Activated CD4-positive, alpha-beta T cell treated with anti-CD3 and anti-CD28 coated beads for 36 hours (primary cell): Measurements from ENCODE around the gene HDGFL2. TPM values are rescaled to one million over a fixed set of nuclear protein-coding genes. Genes with fewer than 3 reads are reported as not detected.

Experiments used
- ATAC-seq: fragments of 200-7000 bp; cut with Tn5 transposase; one replicate; pipeline ENCODE4 v1.10.0; 2021; ENCODE audit warnings: mild to moderate bottlenecking, moderate library complexity
- CTCF ChIA-PET: fragments of 350-600 bp; sonication (Branson Sonifier 250); formaldehyde crosslinking; loops from one replicate; lab custom pipeline; 2021; ENCODE audit warnings: antibody characterized with exemption; lab: Charles Lee
- POLR2A ChIA-PET: fragments of 350-600 bp; sonication (Branson Sonifier 250); formaldehyde crosslinking; loops from one replicate; lab custom pipeline; 2021; ENCODE audit warnings: antibody characterized with exemption, inconsistent platforms; lab: Charles Lee
- DNase-seq: peaks from one replicate; pipeline ENCODE4 v3.0.0-alpha.2; 2020
- H3K27ac Mint-ChIP-seq: one replicate; pipeline ENCODE4 v1.8.0; 2021; ENCODE audit warnings: mixed read lengths
- H3K27me3 Mint-ChIP-seq: one replicate; pipeline ENCODE4 v1.8.0; 2021; ENCODE audit warnings: mixed read lengths
- H3K36me3 Mint-ChIP-seq: one replicate; pipeline ENCODE4 v1.8.0; 2021; ENCODE audit warnings: low read depth, mixed read lengths
- H3K4me1 Mint-ChIP-seq: one replicate; pipeline ENCODE4 v1.8.0; 2021; ENCODE audit warnings: mixed read lengths
- H3K4me3 Mint-ChIP-seq: one replicate; pipeline ENCODE4 v1.8.0; 2021; ENCODE audit warnings: mild to moderate bottlenecking, moderate library complexity, mixed read lengths
- H3K9me3 Mint-ChIP-seq: one replicate; pipeline ENCODE4 v1.8.0; 2021; ENCODE audit warnings: low read depth, mixed read lengths
- intact Hi-C, 2 experiments: fragments of 100-400 bp; cut with DNase I in 1 of 2; cut with micrococcal nuclease in 1 of 2; formaldehyde crosslinking; loops; one replicate each; pipeline versions ENCODE4 v1.14.2 to v1.15.1; 2022 to 2024; cut with DNase I, micrococcal nuclease
- total RNA-seq, 2 experiments: library from RNA; stranded (reverse); gene quantifications; one replicate each; pipeline ENCODE4 v1.2.3, GENCODE V29; 2021

HDGFL2 gene
- total RNA-seq, 2 experiments from 2014 or later, result 50.5 to 68.1 TPM

DNA sequence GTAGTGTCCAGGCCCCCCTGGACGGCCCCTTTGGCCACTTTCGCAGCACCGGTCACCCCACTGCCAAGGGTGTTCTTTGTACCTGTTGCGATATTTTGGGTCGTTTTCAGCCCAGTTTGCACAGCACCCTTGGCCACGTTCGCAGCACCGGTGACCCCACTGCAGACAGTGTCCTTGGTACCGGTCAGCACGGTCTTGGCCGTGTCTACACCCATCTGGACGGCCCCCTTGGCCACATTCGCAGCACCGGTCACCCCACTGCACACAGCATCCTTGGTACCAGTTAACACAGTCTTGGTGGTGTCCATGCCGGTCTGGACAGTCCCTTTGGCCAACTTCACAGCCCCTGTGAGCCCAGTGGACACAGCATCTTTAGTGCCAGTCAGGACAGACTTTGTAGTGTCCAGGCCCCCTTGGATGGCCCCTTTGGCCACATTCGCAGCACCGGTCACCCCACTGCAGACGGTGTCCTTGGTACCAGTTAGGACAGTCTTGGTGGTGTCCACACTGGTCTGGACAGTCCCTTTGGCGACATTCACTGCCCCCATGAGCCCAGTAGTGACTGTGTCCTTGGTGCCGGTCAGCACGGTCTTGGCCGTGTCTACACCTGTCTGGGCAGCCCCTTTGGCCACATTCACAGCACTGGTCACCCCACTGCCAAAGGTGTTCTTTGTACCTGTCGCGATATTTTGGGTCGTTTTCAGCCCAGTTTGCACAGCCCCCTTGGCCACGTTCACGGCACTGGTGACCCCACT lies 39.4 kb downstream of the HDGFL2 start:
- Mint-ChIP-seq H3K27ac (no peak overlapping the region), H3K27me3 (no peaks in the 10 kb centered on the region), H3K36me3 (no peaks in the 10 kb centered on the region), H3K4me1 (peaks cover 3% of the 10 kb centered on the region), H3K9me3 (no peaks in the 10 kb centered on the region), H3K4me3 (no peak overlapping the region)
- ChIA-PET CTCF (no interaction called here), POLR2A (no interaction called here)
- ATAC-seq, result no peak
- intact Hi-C loops, result no loop called here
- DNase-seq, result no peak

- Mint-ChIP-seq H3K4me3 (no peak overlapping the region), H3K36me3 (no peaks in the 10 kb centered on the region), H3K27ac (no peak overlapping the region), H3K9me3 (no peaks in the 10 kb centered on the region), H3K27me3 (no peaks in the 10 kb centered on the region), H3K4me1 (no peaks in the 10 kb centered on the region)
- POLR2A ChIA-PET, result no interaction called here
- CTCF ChIA-PET, result no interaction called here
- intact Hi-C loops, result no loop called here
- no peak for ATAC-seq
- DNase-seq, result no peak
Observed at GRCh38 chr19:4512070-4512469, 40.0 kb downstream of the HDGFL2 start.

DNA sequence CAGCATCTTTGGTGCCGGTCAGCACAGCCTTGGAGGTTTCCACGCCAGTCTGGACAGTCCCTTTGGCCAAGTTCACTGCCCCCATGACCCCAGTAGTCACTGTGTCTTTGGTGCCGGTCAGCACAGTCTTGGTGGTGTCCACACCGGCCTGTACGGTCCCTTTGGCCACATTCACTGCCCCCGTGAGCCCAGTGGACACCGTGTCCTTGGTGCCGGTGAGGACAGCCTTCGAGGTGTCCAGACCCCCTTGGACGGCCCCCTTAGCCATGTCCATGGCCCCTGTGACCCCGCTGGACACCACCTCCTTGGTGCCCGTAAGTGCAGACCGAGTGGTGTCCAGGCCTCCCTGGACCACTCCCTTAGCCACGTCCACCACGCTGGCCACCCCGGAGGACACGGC lies 41.2 kb downstream of the HDGFL2 start:
- POLR2A ChIA-PET, result no interaction called here
- H3K27me3 Mint-ChIP-seq, result no peaks in the 10 kb centered on the region
- CTCF ChIA-PET, result no interaction called here

GRCh38 chr19:4515732-4516131 lies 43.6 kb downstream of the HDGFL2 start:
- ChIA-PET POLR2A (no interaction called here), CTCF (no interaction called here)
- Mint-ChIP-seq H3K4me1 (no peaks in the 10 kb centered on the region), H3K27ac (no peak overlapping the region), H3K4me3 (no peak overlapping the region), H3K36me3 (no peaks in the 10 kb centered on the region), H3K9me3 (no peaks in the 10 kb centered on the region), H3K27me3 (no peaks in the 10 kb centered on the region)
- ATAC-seq, result no peak
- intact Hi-C loops, result no loop called here
- DNase-seq, result no peak

More for the DNA sequence above, 41.2 kb downstream of the HDGFL2 start:
- H3K9me3 Mint-ChIP-seq, result no peaks in the 10 kb centered on the region
- H3K27ac Mint-ChIP-seq, result no peak overlapping the region
- ATAC-seq (no peak), DNase-seq (no peak)
- H3K4me1 Mint-ChIP-seq, result no peaks in the 10 kb centered on the region
- H3K4me3 Mint-ChIP-seq, result no peak overlapping the region
- intact Hi-C loops, result no loop called here
- no peaks in the 10 kb centered on the region for H3K36me3 Mint-ChIP-seq

- no peaks in the 10 kb centered on the region for H3K9me3 Mint-ChIP-seq
- ATAC-seq, result no peak
- H3K27ac Mint-ChIP-seq, result no peak overlapping the region
- H3K4me1 Mint-ChIP-seq, result no peaks in the 10 kb centered on the region
- intact Hi-C loops, result no loop called here
- ChIA-PET CTCF (interaction anchor here (1.3 kb wide), 1 partner anchor 9 kb away, joined by 4 read pairs; no protein-coding TSS in a partner anchor), POLR2A (interaction anchor here (0.6 kb wide), 1 partner anchor 18 kb away, joined by 3 read pairs; no protein-coding TSS in a partner anchor)
- no peaks in the 10 kb centered on the region for H3K36me3 Mint-ChIP-seq
- H3K27me3 Mint-ChIP-seq, result no peaks in the 10 kb centered on the region
- no peak for DNase-seq
- no peak overlapping the region for H3K4me3 Mint-ChIP-seq
Observed at GRCh38 chr19:4516199-4516938, 44.3 kb downstream of the HDGFL2 start.

GRCh38 chr19:4516939-4517300 lies 44.8 kb downstream of the HDGFL2 start:
- H3K4me3 Mint-ChIP-seq, result no peak overlapping the region
- CTCF ChIA-PET, result interaction anchor here (1.3 kb wide), 1 partner anchor 8 kb away, joined by 4 read pairs; no protein-coding TSS in a partner anchor
- ATAC-seq, result no peak
- H3K9me3 Mint-ChIP-seq, result no peaks in the 10 kb centered on the region
- no peaks in the 10 kb centered on the region for H3K4me1 Mint-ChIP-seq
- H3K27ac Mint-ChIP-seq, result no peak overlapping the region
- POLR2A ChIA-PET, result interaction anchor here (0.6 kb wide), 1 partner anchor 19 kb away, joined by 3 read pairs; no protein-coding TSS in a partner anchor
- no peaks in the 10 kb centered on the region for H3K36me3 Mint-ChIP-seq
- no peaks in the 10 kb centered on the region for H3K27me3 Mint-ChIP-seq
- intact Hi-C loops, result no loop called here
- no peak for DNase-seq

DNA sequence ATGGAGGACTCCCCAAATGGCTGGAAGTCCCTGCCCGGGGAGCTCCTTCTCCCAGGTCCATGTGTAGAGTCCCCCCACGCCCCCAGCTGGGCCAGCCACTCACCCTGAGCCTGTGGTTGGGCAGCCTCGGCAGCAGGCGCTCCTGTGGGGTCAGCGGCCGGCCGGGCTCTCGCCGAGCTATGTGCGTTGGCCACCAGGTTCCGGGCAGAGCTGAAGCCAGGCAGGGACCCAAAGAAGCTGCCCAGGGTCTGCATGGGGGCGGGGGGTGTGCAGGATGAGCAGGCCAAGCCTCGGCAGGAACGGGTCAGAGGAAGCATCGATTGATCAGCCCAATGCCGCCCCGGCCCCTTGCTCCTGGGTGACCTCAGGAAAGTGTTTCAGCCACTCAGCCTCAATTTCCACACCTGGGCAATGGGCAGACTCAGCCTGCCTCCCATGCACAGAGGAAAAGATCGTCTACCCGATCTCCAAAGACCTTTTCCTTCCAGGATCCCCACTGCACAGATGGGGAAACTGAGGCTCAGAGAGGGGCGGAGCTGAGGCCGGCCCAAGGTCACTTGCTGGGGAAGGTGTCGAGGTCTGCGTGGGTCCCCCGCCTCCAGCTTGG lies 45.5 kb downstream of the HDGFL2 start:
- Mint-ChIP-seq H3K4me1 (no peaks in the 10 kb centered on the region), H3K4me3 (no peak overlapping the region), H3K9me3 (no peaks in the 10 kb centered on the region), H3K27me3 (no peaks in the 10 kb centered on the region), H3K36me3 (no peaks in the 10 kb centered on the region), H3K27ac (no peak overlapping the region)
- ChIA-PET CTCF (interaction anchor here (0.6 to 1.3 kb wide), 2 partner anchors 8 to 297 kb away, joined by 3 to 4 read pairs; no protein-coding TSS in a partner anchor), POLR2A (no interaction called here)
- intact Hi-C loops, result no loop called here
- ATAC-seq (no peak), DNase-seq (no peak)

DNA sequence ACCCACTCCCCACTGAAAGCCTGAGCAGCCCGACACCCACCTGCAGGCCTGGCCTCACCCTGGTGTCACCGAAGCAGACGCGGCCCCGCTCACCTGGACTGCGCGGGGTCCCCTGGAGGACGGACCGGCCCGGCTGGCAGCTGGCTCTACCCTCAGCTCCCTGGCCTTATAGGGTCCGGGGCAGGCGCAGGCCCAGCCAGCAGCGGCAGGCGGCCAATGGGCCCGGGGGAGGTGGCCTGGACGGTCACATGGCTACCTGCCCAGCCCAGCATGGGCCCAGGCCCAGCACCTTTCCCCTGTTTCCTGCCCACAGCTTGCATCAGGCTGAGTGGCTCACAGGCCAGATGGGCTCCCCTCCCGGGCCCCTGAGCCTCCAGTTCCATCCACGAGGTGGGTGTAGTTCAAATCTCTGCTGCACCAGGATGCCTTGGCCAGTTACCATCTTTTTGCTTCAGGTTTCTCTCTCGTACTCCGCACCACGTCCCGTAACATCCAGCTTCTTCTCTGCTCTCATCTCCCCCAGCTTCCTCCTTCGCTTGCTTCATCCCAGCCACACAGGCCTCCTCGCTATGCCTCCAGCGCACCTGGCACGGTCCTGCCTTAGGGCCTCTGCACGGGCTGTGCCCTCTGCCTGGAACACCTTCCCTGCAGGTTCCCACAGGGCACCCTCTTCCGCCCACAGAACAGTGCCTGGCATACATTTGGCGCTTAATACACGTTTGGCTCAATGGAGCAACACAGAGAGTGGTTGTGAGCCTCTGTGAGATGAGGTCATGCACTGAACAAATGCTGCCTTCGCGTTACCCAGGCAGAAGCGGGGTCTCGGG lies 46.5 kb downstream of the HDGFL2 start, which contains the start of gene PLIN4:
Gene PLIN4 (minus strand): TSS at position 142 of the 827 bp plus-strand sequence. CDS start 214 bp downstream, outside the sequence.
- no peak within 1 kb of the TSS for H3K4me3 Mint-ChIP-seq
- POLR2A ChIA-PET, result no interaction called here

DNA sequence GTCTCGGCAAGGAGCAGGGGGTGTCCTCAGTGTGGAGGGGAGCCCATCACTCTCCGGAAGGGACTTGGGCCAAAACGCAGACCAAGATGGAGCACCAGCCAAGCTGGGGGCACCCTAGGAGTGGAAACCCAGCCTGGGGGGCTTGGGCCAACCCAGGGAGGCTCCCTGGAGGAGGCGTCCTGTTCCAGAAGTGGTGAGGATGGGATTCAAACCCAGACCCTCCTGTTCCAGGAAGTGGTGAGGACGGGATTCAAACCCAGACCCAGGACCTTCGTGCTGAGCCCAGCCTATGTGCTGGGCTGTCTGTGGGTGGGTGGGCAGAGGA lies 47.0 kb downstream of the HDGFL2 start:
- Mint-ChIP-seq H3K4me1 (no peaks in the 10 kb centered on the region), H3K4me3 (no peak overlapping the region), H3K27ac (no peak overlapping the region), H3K27me3 (no peaks in the 10 kb centered on the region), H3K36me3 (no peaks in the 10 kb centered on the region), H3K9me3 (no peaks in the 10 kb centered on the region)
- intact Hi-C loops, result no loop called here
- CTCF ChIA-PET, result no interaction called here
- ATAC-seq (no peak), DNase-seq (no peak)
- POLR2A ChIA-PET, result no interaction called here

More for the DNA sequence above, 46.5 kb downstream of the HDGFL2 start, which contains the start of gene PLIN4:
- H3K27me3 Mint-ChIP-seq, result no peaks in the 10 kb centered on the region
- no peaks in the 10 kb centered on the region for H3K9me3 Mint-ChIP-seq
- intact Hi-C loops, result no loop called here
- ATAC-seq (no peak), DNase-seq (no peak)
- H3K36me3 Mint-ChIP-seq, result no peaks in the 10 kb centered on the region
- no peaks in the 10 kb centered on the region for H3K4me1 Mint-ChIP-seq
- CTCF ChIA-PET, result no interaction called here
- H3K27ac Mint-ChIP-seq, result no peak within 1 kb of the TSS

DNA sequence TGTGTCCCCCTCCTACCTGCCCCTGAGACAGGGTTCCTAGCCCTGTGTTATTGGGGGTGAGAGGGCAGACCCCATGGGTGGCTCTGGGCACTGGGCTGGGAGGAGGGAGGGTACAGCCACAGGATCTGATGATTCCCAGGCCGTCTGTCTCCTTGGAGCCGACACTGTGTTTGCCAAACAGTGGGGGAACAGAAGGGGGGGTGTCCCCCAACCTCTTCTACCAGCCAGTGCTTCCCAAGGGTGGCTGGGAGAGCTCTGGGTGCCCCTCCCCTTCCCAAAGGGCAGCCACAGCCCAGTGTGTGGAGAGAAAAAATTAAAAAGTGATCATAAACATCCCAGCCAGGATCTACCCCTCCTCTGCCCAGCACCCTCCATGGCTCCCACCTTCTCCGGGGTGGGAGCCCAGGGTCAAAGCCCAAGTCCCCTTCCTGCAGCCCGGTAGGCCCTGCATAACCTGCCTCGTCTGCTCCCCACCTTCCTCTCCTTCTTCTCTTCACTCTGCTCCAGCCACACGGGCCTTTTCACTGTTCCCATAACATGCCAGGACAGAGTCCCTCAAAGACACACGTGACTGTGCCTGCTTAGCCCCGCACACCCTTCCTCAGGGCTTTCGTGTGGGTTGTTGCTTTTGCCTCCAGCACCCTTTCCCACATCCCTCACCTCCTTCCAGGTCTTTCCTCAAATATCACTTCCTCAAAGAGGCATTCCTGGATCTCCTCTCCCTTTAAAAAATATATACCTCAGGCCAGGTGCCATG lies 47.6 kb downstream of the HDGFL2 start:
- CTCF ChIA-PET, result interaction anchor here (1.0 kb wide), 1 partner anchor 271 kb away, joined by 4 read pairs; the partner anchor contains the start of gene FEM1A
- Mint-ChIP-seq H3K27ac (no peak overlapping the region), H3K36me3 (no peaks in the 10 kb centered on the region), H3K4me1 (no peaks in the 10 kb centered on the region), H3K9me3 (no peaks in the 10 kb centered on the region), H3K27me3 (no peaks in the 10 kb centered on the region), H3K4me3 (no peak overlapping the region)
- DNase-seq (no peak), ATAC-seq (no peak)
- intact Hi-C loops, result no loop called here
- POLR2A ChIA-PET, result no interaction called here
